ENCODE results near the gene RPS21.

RPS21 gene

DNA sequence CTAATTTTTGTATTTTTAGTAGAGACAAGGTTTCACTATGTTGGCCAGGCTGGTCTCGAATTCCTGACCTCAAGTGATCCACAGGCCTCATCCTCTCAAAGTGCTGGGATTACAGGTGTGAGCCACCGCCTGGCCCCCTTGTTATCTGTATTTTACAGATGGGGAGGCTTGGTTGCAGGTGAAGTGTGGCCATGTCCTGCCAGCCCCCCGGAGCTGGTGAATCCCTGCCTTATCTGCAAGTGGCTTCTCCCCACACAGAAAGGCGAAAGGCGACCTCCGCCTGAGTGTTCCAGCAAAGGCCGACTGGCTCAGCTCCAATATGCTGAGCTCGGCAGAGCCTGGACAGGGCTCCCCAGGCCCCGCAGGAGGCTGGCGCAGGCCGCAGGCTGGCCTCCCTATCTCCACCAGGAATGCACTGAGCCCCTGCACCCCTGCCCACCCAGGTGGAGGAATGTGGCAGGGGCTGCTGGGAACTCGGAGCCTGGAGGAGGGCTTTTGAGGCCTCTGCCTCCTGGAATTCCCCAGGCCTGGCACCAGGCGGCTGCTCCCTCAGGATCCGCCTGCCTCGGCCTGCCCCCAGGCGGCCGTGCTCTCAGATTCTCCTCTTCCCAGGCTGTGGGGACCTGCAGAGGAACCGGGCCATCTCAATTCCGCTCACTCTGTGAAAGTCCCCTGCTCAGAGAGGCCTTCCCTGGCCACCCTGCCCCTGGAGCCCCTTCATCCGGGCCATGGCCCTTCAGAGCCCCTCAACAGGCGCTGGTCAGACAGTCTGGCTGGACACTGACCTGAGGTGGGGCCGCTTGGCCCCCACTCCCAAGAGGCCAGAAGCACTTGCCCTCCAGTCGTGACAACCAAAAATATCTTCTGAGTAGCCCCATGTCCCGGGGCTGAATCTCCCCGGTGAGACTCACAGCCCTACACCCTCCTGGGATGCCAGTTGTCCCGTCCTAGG lies 10.5 kb upstream of the RPS21 start:
- peak overlapping the region; percentile 100 for H3K27ac ChIP-seq
- ChIA-PET CTCF (interaction anchor here (0.6 to 2.4 kb wide), 11 partner anchors 11 to 429 kb away, joined by 3 to 11 read pairs (median 4); partner anchors contain the start of gene ADRM1), POLR2A (ENCODE audit: low non-redundant PET) (interaction anchor here (1.1 to 5.1 kb wide), 4 partner anchors 10 to 26 kb away, joined by 3 to 67 read pairs (median 7); partner anchors contain the start of genes LAMA5 and RPS21)
- TF ChIP-seq, protein P1, sequence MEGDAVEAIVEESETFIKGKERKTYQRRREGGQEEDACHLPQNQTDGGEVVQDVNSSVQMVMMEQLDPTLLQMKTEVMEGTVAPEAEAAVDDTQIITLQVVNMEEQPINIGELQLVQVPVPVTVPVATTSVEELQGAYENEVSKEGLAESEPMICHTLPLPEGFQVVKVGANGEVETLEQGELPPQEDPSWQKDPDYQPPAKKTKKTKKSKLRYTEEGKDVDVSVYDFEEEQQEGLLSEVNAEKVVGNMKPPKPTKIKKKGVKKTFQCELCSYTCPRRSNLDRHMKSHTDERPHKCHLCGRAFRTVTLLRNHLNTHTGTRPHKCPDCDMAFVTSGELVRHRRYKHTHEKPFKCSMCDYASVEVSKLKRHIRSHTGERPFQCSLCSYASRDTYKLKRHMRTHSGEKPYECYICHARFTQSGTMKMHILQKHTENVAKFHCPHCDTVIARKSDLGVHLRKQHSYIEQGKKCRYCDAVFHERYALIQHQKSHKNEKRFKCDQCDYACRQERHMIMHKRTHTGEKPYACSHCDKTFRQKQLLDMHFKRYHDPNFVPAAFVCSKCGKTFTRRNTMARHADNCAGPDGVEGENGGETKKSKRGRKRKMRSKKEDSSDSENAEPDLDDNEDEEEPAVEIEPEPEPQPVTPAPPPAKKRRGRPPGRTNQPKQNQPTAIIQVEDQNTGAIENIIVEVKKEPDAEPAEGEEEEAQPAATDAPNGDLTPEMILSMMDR (conservative IDR thresholded peaks at IDR 0.05; ENCODE audit: low read depth): peak; percentile 80
- no peak for DNase-seq (ENCODE audit: low spot score)

DNA sequence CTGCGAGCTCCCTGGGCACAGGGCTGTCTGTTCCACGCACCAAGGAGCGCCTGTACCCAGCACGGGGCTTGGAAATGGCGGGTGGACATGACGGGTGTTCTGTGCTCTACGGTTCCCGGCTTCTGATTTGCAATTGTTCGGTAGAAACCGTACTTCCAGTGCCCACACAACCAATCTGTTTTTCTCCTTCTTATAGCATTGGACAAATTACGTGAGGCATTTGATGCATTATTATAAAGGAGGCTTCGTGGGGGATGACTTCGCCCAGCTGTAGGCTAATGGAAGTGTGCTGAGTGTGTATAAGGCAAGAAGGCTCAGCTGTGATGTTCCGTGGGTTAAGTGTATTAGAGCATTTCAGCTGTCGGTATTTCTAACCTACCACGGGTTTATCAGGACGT lies 9.8 kb upstream of the RPS21 start:
- CTCF ChIA-PET: interaction anchor here (0.7 to 2.4 kb wide), 4 partner anchors 8 to 330 kb away, joined by 3 to 11 read pairs (median 6); partner anchors contain the start of gene ADRM1
- DNase-seq (ENCODE audit: low spot score): no peak
- POLR2A ChIA-PET (ENCODE audit: low non-redundant PET): interaction anchor here (1.3 to 5.1 kb wide), 2 partner anchors 10 kb away, joined by 9 to 67 read pairs; partner anchors contain the start of genes LAMA5 and RPS21
- peak overlapping the region; percentile 100 for H3K27ac ChIP-seq
- TF ChIP-seq, protein P1 (conservative IDR thresholded peaks at IDR 0.05; ENCODE audit: low read depth): no peak

DNA sequence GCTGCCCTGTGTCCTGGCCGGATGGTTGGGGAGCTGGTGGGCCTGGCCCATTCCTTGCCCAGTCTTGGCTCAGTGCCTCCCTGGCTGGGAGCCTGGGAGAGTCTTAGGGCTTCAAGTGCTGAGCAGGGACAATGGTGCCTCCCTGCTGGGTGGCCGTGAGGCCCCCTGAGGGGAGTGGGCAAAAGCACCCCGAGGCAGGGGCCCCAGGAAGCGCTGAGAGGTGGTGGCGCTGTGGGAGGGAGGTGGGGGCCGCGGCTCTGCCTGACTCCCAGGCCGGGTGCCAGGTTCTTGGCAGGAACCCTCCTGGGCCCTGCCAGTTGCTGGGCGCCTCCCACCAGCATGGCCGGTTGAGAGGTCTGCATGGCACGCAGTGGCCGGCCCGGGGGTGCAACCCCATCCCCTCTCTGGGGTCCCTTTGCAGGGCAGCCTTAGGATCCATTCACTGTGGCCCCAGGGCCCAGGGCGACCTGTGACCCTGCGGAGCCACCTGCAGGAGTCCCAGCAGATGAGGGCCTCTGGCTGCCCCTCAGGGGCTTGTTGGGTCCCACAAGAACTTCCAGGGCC lies 9.2 kb upstream of the RPS21 start:
- TF ChIP-seq, protein P1 (conservative IDR thresholded peaks at IDR 0.05; ENCODE audit: low read depth): no peak; the same call in 1 of the 2 replicates
- peak overlapping the region; percentile 100 for H3K27ac ChIP-seq
- POLR2A ChIA-PET (ENCODE audit: low non-redundant PET): interaction anchor here (1.3 to 5.1 kb wide), 3 partner anchors 9 to 28 kb away, joined by 7 to 67 read pairs (median 9); partner anchors contain the start of genes LAMA5 and RPS21

DNA sequence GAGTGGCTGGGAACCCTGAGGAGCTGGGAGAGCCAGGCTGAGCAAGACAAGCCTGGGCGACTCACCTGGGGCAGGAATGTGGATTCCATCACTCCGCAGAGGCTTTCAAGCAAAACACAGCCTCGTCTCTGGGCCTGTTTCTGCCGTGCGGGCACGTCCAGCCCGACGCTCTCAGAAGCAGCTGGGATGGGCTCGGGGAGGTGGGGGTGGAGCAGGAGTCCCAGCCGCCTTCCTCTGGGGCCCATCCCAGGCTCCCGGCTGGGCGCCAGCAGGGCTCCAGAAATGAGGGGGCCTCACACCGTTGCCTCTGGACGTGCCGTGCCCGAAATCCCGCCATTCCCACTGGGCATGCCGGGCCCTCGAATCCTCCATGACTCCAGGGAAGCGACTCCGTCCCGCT lies 8.7 kb upstream of the RPS21 start:
- CTCF ChIA-PET: interaction anchor here (0.5 to 2.4 kb wide), 8 partner anchors 9 to 205 kb away, joined by 3 to 11 read pairs (median 4); partner anchors contain the start of gene ADRM1
- H3K27ac ChIP-seq: peak overlapping the region; percentile 100
- POLR2A ChIA-PET (ENCODE audit: low non-redundant PET): interaction anchor here (0.6 to 5.1 kb wide), 4 partner anchors 8 to 72 kb away, joined by 3 to 67 read pairs (median 5); partner anchors contain the start of genes LAMA5 and RPS21
- DNase-seq (ENCODE audit: low spot score): peak; percentile 90
- TF ChIP-seq, protein P1 (conservative IDR thresholded peaks at IDR 0.05; ENCODE audit: low read depth): no peak

More for the DNA sequence above, 9.2 kb upstream of the RPS21 start:
- DNase-seq (ENCODE audit: low spot score): no peak
- CTCF ChIA-PET: interaction anchor here (0.6 to 2.4 kb wide), 6 partner anchors 9 to 206 kb away, joined by 3 to 11 read pairs (median 4); partner anchors contain the start of gene ADRM1

DNA sequence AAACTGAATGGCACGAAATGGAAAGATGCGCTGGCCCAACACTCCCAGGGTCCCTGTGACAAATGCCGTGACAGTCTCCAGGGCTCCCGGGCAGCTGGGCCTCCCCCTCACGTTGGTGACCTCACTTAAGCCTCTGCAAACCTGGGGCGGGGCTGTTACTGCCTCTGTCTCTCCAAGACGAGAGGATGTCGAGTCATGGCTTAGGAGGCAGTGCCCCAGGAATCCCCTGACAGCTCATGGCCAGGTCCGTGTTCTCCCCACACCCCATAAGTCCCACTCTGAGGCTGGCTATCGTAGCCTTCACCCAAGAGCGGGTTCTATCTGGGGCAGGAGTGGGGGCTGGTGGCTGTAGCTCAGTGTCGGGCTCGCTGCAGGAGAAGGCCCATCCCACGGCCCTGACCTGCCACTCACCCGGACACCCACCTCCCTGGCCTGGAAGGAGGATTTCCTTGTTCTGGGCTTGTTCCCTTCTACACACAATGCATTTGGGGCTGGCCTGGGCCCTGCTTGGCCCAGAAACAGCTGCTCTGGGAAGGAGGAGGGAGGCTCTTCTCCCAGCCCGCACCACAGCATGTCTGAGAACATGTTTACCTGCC lies 5.6 kb upstream of the RPS21 start:
- ChIA-PET CTCF (interaction anchor here (0.5 to 3.7 kb wide), 9 partner anchors 15 to 340 kb away, joined by 3 to 173 read pairs (median 4); partner anchors contain the start of genes ADRM1 and LAMA5), POLR2A (ENCODE audit: low non-redundant PET) (interaction anchor here (1.2 to 2.8 kb wide), 2 partner anchors 11 to 16 kb away, joined by 3 to 22 read pairs; partner anchors contain the start of gene LAMA5)
- peak overlapping the region; percentile 100 for H3K27ac ChIP-seq
- DNase-seq (ENCODE audit: low spot score): peak; percentile 70
- TF ChIP-seq, protein P1 (conservative IDR thresholded peaks at IDR 0.05; ENCODE audit: low read depth): no peak
